Ureter (tissue), 1 donor: ENCODE results near the gene ARHGEF12. TPM values are rescaled to one million over a fixed set of nuclear protein-coding genes. Genes with fewer than 3 reads are reported as not detected.

Source experiments
- DNase-seq: peaks from one replicate; pipeline ENCODE4 v3.0.0-alpha.2; 2020; ENCODE audit warnings: low spot score
- total RNA-seq: library from RNA; stranded (reverse); gene quantifications from one replicate; pipeline ENCODE4 v1.2.4, GENCODE V29; 2023
- donor health status: DM: yes; HTN: yes; CAD: no.

ARHGEF12 gene
- total RNA-seq, 1 donor from 2014 or later: 163 TPM

DNA sequence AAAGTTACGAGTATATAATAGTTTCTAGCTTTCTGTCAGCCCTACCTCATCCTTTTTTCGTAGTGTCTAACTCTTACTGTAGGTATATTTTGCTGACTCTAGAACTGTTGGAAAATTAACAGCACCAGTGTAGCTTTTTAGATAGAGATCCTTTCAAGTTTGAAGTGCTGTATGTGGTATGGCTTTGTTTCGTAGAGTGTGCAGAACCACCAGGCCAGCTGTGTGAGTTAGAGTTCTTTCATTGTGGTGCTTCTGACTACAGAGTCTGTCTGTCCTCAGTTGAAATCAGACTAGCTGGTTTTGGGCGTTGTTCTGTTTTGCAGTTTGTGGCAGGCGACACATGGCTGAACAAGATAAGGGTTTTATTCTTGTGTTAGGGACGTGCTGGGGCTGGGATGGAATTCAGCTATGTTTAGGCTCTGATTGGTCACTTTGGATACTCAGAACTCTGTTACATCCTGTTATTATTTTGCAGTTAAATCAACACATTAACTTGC is 3.2 kb downstream of the ARHGEF12 start:
- no peak for DNase-seq

DNA sequence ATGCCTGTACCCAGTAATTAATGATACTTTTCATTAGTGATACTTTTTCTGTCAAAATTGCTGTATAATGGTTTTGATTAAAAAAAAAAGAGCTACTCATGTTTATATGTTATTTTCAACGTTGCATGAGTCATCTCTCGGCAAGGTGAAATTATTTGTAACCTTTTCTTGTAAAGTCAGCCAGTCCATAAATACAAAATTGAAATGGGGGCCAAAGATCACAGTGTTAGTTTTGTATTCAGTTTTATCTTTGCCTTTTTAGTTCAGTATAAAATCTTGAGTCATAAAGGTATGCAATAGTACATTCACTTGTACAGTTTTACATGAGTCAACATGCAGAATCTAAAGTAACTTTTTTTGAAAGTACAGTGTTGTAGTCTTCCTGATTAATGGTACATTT is 4.3 kb downstream of the ARHGEF12 start:
- DNase-seq: no peak

DNA sequence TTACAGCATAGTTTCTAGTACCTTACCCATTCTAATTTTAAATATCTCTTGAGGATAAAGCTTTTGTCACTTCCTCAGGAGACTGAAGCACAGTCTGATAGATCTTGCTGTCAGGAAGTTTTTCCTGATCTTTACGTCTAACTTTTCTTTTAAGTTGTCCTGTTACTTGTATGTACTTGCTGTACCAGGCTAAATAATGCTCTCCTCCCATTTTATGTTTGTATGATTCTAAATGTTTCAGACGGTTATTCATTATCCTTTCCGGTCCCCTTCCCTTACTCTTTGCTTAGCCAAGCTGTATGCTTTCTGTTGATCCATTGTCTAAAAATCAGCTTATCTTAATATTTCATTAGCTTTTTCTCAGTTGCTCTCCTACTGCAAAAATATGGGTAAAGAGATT is 6.0 kb downstream of the ARHGEF12 start:
- DNase-seq: no peak

DNA sequence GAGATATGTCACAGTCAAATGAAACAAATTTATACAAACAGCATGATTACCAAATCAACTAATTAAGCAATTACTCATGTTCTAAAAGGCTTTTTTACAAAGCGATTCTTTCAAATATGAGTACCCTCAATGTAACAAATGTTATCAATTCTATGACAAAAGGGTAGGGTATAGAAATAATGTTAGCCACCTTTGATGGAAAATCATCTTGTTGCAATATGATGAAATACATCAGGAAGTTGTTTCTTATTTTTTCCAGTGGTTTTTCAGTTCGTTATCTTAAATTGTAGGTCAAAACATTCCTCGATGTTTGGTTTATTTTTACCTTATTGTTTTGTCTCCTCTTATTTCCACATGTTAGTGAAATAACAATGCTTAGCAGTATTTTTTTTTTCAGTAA is 6.5 kb downstream of the ARHGEF12 start:
- DNase-seq: no peak

DNA sequence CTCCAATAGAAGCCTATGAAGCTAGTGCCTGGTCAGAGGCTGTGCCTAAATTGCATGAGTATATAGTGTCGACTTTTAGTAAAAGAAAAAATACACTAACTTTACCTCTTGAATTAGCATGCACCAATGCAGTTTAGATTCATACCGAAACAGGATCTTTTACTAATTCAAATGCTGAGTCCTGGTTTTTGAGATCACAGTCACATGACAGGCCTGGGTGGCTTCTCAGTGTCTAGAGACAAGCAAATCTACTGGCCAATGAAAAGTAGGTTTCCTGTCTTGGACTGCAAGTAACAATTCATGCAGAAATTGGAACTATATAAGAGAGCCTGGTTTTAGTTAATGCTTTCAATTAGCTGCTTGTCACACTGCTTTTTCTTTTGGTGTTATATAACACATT is 7.2 kb downstream of the ARHGEF12 start:
- no peak for DNase-seq

DNA sequence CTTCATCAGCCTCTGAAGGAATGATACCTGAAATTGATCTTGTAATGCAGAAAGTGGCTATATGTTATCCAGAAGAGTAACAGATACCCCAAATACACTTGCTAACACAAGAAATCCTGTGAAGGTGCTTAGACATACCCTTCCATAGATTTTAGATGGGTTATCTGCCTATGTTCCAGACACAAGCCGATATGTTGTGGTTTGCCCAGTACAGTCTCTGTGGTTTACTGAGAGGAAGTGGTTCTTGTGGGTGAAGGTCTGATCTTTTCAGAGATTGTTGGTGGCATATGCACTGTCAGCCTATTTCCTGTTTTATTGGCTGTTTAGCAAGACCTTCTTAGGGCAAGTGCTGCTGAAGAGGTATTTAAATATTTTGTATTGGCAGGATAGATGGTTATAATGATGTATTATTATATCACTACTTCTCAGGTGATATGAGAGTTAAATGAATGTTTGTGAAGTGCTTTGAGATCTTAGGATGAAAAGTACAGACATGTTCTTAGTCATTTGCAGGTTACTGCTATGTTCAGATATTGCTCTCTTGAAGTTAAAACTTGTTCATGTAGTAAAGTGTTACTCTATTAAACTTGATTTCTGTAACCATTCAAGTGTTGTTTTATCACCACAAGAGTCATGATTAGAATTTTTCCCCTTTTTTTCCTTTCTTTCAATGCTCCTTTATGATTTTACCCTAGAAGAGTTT is 8.2 kb downstream of the ARHGEF12 start:
- DNase-seq: no peak

DNA sequence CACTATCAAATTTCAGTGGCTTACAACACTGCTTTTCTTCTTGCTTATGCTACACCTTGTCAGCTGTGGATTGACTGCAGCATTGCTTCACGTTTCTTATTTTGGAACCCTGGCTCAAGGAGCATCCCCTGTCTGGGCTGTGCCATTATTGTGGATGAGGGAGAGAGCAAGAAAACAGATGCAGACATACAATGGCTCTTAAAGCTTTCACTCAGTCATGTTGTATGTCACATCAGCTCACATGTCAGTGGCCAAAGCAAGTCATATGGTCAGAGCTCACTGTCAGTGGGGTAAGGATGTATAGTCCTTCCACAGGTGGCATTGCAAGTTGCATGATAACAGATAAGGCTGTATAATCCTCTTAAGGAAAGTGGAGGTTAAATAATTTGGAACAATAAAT is 10.0 kb downstream of the ARHGEF12 start:
- no peak for DNase-seq

DNA sequence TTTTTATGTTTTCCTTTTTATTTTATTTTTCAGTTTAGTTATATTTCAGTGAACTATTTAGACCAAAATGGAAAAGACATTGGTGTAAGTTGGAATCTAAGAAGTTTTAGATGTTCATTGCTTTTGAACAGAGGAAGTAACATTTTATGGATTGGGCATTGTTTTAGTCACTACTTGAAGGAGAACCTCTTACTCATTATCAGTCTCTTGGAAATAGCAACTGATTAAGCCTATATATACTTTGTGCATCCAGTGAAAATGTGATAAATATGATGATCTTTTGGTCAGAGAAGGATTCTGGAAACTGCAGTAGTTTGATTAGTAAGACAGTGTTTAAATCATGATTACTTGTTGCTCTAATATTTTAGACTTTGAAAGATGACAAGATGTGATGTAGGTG is 14.4 kb downstream of the ARHGEF12 start:
- no peak for DNase-seq

DNA sequence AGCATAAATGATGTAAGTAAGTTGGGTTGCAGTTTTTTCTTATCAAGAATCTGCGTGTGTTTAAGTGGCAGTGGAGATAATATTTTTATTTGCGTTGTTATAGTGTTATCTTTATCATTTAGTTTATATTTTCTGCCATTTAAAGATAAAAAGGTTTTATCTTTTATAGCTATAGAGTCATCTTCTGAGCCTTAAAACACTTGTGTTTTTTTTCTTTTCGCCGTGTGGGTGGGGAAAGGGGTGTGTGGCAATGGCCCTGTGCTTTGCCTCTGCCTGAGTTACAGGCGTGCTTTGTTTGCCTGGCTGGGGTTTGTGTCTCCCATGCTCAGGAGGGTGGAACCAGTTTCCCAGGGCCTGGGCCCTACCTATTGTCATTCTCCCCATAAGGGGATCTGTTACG is 16.2 kb downstream of the ARHGEF12 start:
- DNase-seq: no peak

DNA sequence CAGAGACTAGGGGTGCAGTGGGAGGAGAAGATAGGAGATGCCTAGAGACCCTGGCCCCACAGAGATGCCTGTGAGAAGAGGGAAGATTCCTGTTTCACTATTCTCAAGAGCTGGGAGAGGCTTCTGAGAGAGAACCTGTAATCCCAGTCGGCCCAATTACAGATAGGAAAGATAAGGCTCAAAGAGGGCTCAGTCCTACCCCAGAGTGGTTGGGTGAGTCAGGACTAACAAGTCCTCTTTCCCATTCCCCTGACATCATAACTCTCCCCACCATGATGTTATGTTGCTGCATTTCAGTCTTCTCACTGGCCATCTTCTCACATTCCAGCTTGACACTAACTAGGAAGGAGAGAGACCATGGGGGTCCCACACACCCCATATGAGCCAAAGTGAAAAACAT is 17.9 kb downstream of the ARHGEF12 start:
- no peak for DNase-seq

DNA sequence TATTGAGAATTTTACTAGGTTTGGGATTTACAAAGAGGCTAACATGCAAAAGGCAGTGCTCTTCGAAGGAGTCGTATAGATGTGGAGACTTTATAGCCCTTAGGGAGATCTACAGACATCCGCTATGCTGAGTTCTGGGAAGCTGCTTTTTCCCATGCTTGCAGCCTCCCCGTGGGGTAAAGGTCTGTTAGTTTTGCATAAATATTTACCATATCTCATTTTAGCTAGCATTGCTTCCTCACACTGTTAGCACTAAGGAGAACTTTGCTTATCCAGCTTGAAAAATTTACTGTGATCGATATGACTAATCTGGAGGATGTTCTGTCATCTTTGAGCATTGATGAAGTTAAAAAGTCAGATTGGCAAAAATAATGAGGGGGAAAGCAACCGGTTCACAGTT is 18.6 kb downstream of the ARHGEF12 start:
- DNase-seq: no peak

DNA sequence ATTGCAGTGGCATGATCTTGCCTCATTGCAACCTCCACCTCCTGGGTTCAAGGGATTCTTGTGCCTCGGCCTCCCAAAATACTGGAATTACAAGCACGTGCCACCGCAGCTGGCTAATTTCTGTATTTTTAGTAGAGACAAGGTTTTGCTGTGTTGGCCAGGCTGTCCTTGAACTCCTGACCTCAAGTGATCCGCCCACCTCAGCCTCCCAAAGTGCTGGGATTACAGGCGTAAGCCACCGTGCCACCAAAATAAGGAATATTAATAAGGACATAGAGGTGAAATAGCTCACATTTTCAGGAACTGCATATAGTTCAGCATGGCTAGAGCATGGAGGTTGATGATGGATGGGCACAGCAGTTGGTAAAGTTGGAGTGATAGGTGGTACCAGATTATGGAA is 21.4 kb downstream of the ARHGEF12 start:
- DNase-seq: no peak

DNA sequence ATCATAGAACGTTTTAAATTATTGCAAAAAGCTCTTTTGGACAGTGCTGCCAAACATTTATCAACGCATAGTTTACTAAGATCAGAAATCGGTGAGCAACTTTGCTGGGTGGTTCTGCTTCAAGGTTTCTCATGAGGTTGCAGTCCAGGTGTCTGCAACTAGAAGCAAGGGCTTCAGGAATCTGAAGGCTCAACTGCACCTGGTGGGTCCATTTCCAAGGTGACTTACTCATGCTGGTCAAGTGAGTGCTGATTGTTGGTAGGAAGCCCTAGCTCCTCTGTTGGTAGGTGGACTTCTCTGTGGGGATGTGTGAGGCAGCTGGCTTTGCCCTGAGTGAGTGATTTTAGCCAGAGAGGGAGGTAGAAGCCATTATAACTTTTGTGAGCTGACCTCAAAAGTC is 22.5 kb downstream of the ARHGEF12 start:
- DNase-seq: no peak

DNA sequence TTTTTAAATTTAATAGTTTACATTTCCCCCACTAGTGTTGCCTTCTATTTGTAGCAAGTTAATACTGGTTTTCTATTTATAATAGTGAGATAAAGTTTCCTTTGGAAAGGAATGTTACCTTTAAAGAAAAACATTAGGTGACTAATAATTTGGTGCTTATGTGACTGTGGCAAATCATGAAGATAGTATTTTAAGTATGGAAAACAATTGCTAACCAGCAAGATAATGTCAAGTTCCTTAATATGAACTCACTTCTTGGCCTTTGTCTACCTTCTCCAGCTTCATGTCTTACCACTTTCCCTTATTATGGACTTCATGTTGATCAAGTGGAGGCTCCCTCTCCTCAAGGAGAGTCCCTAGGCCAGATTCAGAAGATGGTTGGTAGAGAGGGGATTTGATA is 27.2 kb downstream of the ARHGEF12 start:
- no peak for DNase-seq

DNA sequence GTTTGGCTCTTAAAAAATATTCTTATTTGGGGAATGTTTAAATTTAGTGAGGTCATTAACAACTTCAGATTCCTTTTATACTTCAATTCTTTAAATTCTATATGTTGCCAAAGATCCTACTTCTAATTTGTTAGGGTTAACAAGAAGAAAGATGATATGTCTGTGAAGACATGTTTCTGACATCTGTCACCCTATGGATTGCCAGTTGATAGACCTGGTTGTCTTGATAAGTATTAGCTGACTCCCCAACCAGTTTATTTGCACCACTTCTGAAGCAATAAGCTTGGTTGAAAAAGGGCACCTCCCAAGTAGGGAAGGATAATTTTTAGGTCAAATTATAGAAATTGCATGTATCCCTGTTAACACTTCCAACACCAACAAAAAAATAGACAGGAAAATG is 29.3 kb downstream of the ARHGEF12 start:
- DNase-seq: no peak

DNA sequence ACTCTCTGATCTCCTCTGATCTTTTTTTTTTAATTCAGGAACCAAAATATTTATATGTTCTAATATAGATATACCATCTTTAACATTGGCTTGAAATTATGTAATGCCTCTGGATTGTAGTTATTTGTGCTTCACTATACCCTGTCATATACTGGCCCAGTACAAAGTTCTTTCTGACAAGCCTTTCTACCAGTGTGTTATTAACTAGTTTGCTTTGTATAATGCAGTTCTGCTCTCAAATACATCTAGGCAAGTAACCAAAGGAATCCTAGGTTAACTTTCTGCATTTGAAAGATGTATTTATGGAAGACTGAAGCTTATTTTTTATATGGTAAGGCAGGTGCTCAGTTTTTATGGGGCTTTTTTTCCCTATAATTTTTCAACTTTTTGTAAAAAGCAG is 36.1 kb downstream of the ARHGEF12 start:
- no peak for DNase-seq

DNA sequence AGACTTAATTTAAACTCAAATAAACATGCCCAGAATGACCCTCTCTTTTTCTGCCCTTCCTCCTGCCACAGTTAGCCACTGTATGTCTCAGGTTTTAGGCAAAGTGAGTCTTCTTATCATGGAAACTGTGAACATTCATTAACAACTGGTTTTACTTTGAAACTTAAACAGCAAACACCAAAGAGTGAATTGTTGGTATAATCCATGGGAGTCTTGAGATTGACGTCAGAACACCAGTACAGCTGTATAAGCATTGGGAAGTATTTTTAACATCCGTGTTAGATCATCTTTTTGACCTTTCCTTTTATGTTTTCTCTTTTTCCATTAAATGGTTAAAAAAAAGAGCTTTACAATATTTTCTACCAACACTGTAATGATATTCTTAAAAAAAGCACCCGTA is 38.9 kb downstream of the ARHGEF12 start:
- DNase-seq: no peak

DNA sequence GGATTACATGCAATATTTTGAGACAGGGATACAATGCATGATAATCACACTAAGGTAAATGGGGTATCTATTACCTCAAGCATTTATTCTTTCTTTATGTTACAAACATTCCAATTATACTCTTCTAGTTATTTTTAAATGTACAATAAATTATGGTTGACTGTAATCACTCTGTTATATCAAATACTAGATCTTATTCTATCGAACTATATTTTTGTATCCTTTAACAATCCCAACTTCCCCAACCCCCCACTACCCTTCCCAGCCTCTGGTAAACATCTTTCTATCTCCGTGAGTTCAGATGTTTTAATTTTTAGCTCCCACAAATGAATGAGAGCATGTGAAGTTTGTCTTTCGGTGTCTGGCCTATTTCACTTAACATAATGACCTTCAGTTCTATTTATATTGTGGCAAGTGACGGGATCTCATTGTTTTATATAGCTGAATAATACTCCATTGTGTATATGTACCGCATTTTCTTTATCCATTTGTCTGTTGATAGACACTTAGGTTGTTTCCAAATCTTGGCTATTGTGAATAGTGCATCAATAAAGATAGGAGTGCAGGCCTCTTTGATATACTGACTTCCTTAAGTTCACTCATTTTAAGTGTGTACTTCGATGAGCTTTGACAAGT is 40.5 kb downstream of the ARHGEF12 start:
- DNase-seq: no peak

DNA sequence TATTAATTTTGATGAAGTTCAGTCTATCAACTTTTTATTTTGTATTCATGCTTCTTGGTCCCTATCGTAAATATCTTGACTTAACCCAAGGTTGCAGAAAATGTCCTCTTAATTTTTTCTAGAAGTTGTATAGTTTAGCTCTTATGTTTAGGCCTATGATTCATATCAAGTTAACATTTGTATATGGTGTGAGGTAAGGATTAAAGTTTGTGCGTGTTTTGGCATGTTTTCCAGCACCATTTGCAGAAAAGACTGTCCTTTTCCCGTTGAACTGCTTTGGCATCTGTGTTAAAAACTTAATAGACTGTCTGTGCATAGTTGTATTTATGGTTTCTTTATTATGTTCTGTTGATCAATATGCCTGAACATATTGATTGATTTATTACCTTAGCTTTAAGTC is 42.3 kb downstream of the ARHGEF12 start:
- DNase-seq: no peak

DNA sequence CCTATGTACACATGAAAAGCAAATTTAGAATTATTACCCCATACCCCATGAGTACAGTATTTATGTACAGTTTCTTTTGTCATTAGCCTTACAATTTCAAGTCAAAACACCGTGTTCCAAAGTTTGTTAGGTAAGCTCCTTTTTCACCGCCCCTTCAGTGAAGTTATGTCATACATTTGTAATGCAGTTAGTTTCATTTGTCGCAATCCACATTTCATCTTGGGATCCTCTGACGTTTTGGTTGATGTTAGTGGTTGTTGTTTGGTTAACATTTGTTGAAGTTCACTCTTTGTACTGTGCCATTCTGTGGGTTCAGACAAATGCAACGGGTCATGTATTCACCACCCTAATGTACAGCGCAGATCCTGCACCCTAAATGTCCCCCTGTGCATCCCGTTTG is 45.2 kb downstream of the ARHGEF12 start:
- no peak for DNase-seq

DNA sequence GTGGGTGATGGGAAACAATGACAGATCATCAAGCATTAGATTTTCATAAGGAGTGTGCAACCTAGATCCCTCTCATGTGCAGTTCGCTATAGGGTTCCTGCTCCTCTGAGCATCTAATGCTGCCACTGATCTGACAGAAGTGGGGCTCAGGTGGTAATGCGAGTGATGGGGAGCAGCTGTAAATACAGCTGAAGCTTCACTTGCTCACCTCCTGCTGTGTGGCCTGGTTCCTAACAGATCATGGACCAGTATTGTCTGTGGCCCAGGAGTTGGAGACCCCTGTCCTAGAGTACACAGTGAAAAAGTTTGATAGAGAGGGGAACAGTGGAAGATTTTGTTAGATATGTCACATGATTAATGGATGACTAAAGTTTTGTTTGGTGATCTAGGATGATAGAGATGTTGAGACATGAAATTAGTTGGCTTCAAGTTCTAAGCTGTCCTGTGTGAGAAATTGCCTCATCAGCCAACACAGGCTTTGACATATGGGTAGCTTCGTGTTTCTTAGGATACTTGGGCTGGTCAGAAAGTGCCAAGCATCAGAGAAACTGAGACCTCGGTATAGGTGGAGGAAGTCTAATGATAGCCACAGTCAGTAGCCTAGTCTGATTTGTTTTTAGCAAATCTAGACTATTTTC is 47.4 kb downstream of the ARHGEF12 start:
- no peak for DNase-seq

DNA sequence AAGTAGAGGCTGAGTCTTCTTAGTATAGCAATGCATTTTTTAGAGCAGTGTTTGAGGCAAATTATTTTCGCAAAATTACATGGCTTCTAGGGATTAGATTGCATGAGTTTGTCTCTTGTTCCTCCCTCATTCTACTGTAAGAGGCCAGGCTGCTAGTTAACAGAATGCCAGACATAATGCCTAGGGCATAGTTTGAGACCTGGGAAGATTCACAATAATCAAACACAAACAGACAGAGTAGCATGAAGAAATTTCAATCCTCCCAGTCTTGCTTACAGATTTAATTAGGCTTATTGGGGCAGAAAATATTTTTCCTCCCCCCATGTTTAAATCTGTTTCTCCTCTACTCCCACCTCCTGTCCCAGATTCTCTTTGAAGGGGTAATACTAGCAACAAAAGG is 48.3 kb downstream of the ARHGEF12 start:
- DNase-seq: no peak

DNA sequence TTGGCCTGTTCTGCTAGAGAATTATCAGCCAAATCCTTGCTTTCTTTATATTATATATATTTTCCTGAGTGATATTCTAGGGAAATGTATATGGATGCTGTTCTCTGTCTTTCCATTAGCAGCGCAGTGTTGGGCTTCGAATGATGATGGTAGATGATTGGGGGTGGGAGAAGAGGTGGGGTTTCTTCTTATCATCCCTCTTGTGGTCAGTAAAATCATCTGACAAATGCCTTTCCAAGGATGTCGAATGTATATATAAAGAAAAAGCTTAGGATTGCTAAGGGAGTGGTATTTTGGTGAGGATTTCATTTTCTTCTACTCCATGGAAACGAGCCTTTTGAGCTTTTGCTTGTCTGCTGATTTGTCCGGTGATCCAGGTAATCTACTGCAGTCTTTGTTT is 48.9 kb downstream of the ARHGEF12 start:
- DNase-seq: no peak
